Measurements from ENCODE around the gene MARCO.

Gene MARCO

GRCh38 chr2:118925981-118926380 is 16.0 kb upstream of the MARCO start:
- ATAC-seq, result no peak
- TF ChIP-seq ESRRG (CRISPR knock-in tag; IDR thresholded peaks at IDR 0.05) (no peak), TCF4 (CRISPR knock-in tag; IDR thresholded peaks at IDR 0.05; ENCODE audit: borderline replicate concordance) (no peak), OSR1 (CRISPR knock-in tag; IDR thresholded peaks at IDR 0.05) (no peak), CSRNP3 (CRISPR knock-in tag; IDR thresholded peaks at IDR 0.05) (no peak), ZNF70 (CRISPR knock-in tag; IDR thresholded peaks at IDR 0.05) (no peak), BACH2 (CRISPR knock-in tag; IDR thresholded peaks at IDR 0.05; ENCODE audit: borderline replicate concordance) (no peak), ZNF8 (CRISPR knock-in tag; IDR thresholded peaks at IDR 0.05) (no peak), TOX (CRISPR knock-in tag; IDR thresholded peaks at IDR 0.05; ENCODE audit: borderline replicate concordance) (no peak), ZFP30 (CRISPR knock-in tag; IDR thresholded peaks at IDR 0.05) (no peak), GLIS3 (CRISPR knock-in tag; IDR thresholded peaks at IDR 0.05) (no peak), CSDC2 (CRISPR knock-in tag; IDR thresholded peaks at IDR 0.05) (no peak), CREB5 (CRISPR knock-in tag; IDR thresholded peaks at IDR 0.05; ENCODE audit: low read depth) (no peak), SNAI2 (CRISPR knock-in tag; IDR thresholded peaks at IDR 0.05) (no peak), RARB (CRISPR knock-in tag; IDR thresholded peaks at IDR 0.05) (no peak), PATZ1 (CRISPR knock-in tag; IDR thresholded peaks at IDR 0.05; ENCODE audit: borderline replicate concordance) (no peak), ZC3H10 (CRISPR knock-in tag; IDR thresholded peaks at IDR 0.05) (no peak), ISL1 (CRISPR knock-in tag; IDR thresholded peaks at IDR 0.05) (no peak), PPARA (CRISPR knock-in tag; IDR thresholded peaks at IDR 0.05; ENCODE audit: borderline replicate concordance) (no peak), ZFP3 (CRISPR knock-in tag; IDR thresholded peaks at IDR 0.05) (no peak)

- TF ChIP-seq ARNTL (CRISPR knock-in tag; IDR thresholded peaks at IDR 0.05; ENCODE audit: borderline replicate concordance, low read depth) (no peak), TOX (CRISPR knock-in tag; IDR thresholded peaks at IDR 0.05; ENCODE audit: borderline replicate concordance) (no peak), RARB (CRISPR knock-in tag; IDR thresholded peaks at IDR 0.05) (no peak), ZNF565 (CRISPR knock-in tag; conservative IDR thresholded peaks at IDR 0.05; ENCODE audit: low read depth) (no peak), SNAI2 (CRISPR knock-in tag; IDR thresholded peaks at IDR 0.05) (no peak), TSHZ2 (CRISPR knock-in tag; IDR thresholded peaks at IDR 0.05) (no peak), OSR1 (CRISPR knock-in tag; IDR thresholded peaks at IDR 0.05) (no peak), ISL1 (CRISPR knock-in tag; IDR thresholded peaks at IDR 0.05) (no peak), ZNF8 (CRISPR knock-in tag; IDR thresholded peaks at IDR 0.05) (no peak), ZFP30 (CRISPR knock-in tag; IDR thresholded peaks at IDR 0.05) (no peak), TCF4 (CRISPR knock-in tag; IDR thresholded peaks at IDR 0.05; ENCODE audit: borderline replicate concordance) (no peak), ZNF70 (CRISPR knock-in tag; IDR thresholded peaks at IDR 0.05) (no peak), ZFP3 (CRISPR knock-in tag; IDR thresholded peaks at IDR 0.05) (no peak)
- TF ChIP-seq, protein P1, sequence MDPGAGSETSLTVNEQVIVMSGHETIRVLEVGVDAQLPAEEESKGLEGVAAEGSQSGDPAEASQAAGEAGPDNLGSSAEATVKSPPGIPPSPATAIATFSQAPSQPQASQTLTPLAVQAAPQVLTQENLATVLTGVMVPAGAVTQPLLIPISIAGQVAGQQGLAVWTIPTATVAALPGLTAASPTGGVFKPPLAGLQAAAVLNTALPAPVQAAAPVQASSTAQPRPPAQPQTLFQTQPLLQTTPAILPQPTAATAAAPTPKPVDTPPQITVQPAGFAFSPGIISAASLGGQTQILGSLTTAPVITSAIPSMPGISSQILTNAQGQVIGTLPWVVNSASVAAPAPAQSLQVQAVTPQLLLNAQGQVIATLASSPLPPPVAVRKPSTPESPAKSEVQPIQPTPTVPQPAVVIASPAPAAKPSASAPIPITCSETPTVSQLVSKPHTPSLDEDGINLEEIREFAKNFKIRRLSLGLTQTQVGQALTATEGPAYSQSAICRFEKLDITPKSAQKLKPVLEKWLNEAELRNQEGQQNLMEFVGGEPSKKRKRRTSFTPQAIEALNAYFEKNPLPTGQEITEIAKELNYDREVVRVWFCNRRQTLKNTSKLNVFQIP (CRISPR knock-in tag; IDR thresholded peaks at IDR 0.05; ENCODE audit: borderline replicate concordance, low read depth), result no peak
- ATAC-seq, result no peak
Observed at GRCh38 chr2:118929059-118929458, 12.9 kb upstream of the MARCO start.

All from SK-N-SH treated with all-trans-retinoic acid at 6 μM for 48 hours (cell line).